CD4-positive, alpha-beta memory T cell (primary cell): ENCODE measurements around the gene MAGI2. TPM values are rescaled to one million over a fixed set of nuclear protein-coding genes. Genes with fewer than 3 reads are reported as not detected.

ENCODE experiments used
- CTCF ChIA-PET: fragments of 350-600 bp; sonication (Branson Sonifier 250); formaldehyde crosslinking; loops from one replicate; lab custom pipeline; 2021; ENCODE audit warnings: inconsistent platforms; ENCODE audit not compliant: partially characterized antibody; lab: Charles Lee
- POLR2A ChIA-PET: fragments of 350-600 bp; sonication (Branson Sonifier 250); formaldehyde crosslinking; loops from one replicate; lab custom pipeline; 2021; ENCODE audit not compliant: partially characterized antibody; lab: Charles Lee
- DNase-seq, 5 donors: peaks; one replicate each; pipeline versions ENCODE4 v3.0.0 to v3.0.0-alpha.2; 2020 to 2022; ENCODE audit warnings: mixed read lengths in 1 of 5
- H3K27ac ChIP-seq: one replicate; pipeline ENCODE4 v1.7.0; 2013; ENCODE audit warnings: low read depth, low read length
- H3K27me3 ChIP-seq: 2 replicates; pipeline ENCODE4 v1.7.0; 2013; ENCODE audit warnings: mild to moderate bottlenecking, low read length, moderate library complexity; ENCODE audit not compliant: insufficient read depth
- H3K36me3 ChIP-seq: 2 replicates; pipeline ENCODE4 v1.7.0; 2013; ENCODE audit warnings: mild to moderate bottlenecking, low read length, moderate library complexity; ENCODE audit not compliant: insufficient read depth
- H3K4me1 ChIP-seq: 2 replicates; pipeline ENCODE4 v1.7.0; 2013; ENCODE audit warnings: mild to moderate bottlenecking, low read length, moderate library complexity; ENCODE audit not compliant: insufficient read depth
- H3K4me3 ChIP-seq, 2 donors: one replicate each; pipeline ENCODE4 v1.7.0; 2013; ENCODE audit warnings: low read length in 2 of 2, mild to moderate bottlenecking in 1 of 2
- H3K9me3 ChIP-seq, 2 donors: one replicate each; pipeline ENCODE4 v1.7.0; 2013; ENCODE audit warnings: low read length in 2 of 2, control low read depth in 1 of 2; ENCODE audit not compliant: control insufficient read depth in 1 of 2
- H3K27ac Mint-ChIP-seq, 7 donors: one replicate each; pipeline ENCODE4 v1.8.0; 2020 to 2021; ENCODE audit warnings: mixed read lengths in 7 of 7, mild to moderate bottlenecking in 6 of 7, inconsistent platforms in 3 of 7, moderate library complexity in 3 of 7
- H3K27me3 Mint-ChIP-seq, 2 donors: one replicate each; pipeline ENCODE4 v1.8.0; 2020 to 2021; ENCODE audit warnings: mixed read lengths in 2 of 2
- H3K36me3 Mint-ChIP-seq, 2 donors: one replicate each; pipeline ENCODE4 v1.8.0; 2020 to 2021; ENCODE audit warnings: mixed read lengths in 2 of 2, inconsistent platforms in 1 of 2, mild to moderate bottlenecking in 1 of 2
- H3K4me1 Mint-ChIP-seq, 4 donors: one replicate each; pipeline ENCODE4 v1.8.0; 2020 to 2021; ENCODE audit warnings: mixed read lengths in 4 of 4, mild to moderate bottlenecking in 1 of 4
- H3K4me3 Mint-ChIP-seq, 8 donors: one replicate each; pipeline ENCODE4 v1.8.0; 2020 to 2021; ENCODE audit warnings: mixed read lengths in 8 of 8, mild to moderate bottlenecking in 7 of 8, moderate library complexity in 6 of 8, inconsistent platforms in 3 of 8
- H3K9me3 Mint-ChIP-seq, 8 donors: one replicate each; pipeline ENCODE4 v1.8.0; 2020 to 2021; ENCODE audit warnings: mixed read lengths in 8 of 8, mild to moderate bottlenecking in 5 of 8, inconsistent platforms in 3 of 8, moderate library complexity in 1 of 8
- intact Hi-C: fragments of 100-400 bp; cut with micrococcal nuclease; formaldehyde crosslinking; loops from one replicate; pipeline ENCODE4 v1.15.1; 2023
- polyA plus RNA-seq, 2 donors: library from polyadenylated mRNA; unstranded; fragments of 300-500 nt; fragmentation: Illumina TruSeq; gene quantifications; one replicate each; pipeline ENCODE4 v1.2.3, GENCODE V29; 2021
- total RNA-seq, 2 experiments: library from RNA; stranded (reverse); gene quantifications; one replicate each; pipeline ENCODE4 v1.2.3, GENCODE V29; 2021

The MAGI2 gene
- total and polyA plus RNA-seq, 4 experiments from 2014 or later, result 0.23 to 0.25 TPM; not detected in 2

- no peaks in the 10 kb centered on the region for H3K36me3 ChIP-seq
- H3K27ac Mint-ChIP-seq, result no peak overlapping the region
- ChIA-PET POLR2A (no interaction called here), CTCF (no interaction called here)
- H3K4me1 Mint-ChIP-seq, result no peaks in the 10 kb centered on the region
- peaks cover 0 to 1% (median 0%) of the 10 kb centered on the region in 8 donors for H3K9me3 Mint-ChIP-seq
- H3K9me3 ChIP-seq, result no peaks in the 10 kb centered on the region
- no peak for DNase-seq
- no peaks in the 10 kb centered on the region for H3K4me1 ChIP-seq
- no peak overlapping the region for H3K27ac ChIP-seq
- H3K4me3 Mint-ChIP-seq, result no peak overlapping the region
- intact Hi-C loops, result no loop called here
- H3K27me3 ChIP-seq, result no peaks in the 10 kb centered on the region
- no peaks in the 10 kb centered on the region for H3K36me3 Mint-ChIP-seq
- no peak overlapping the region for H3K4me3 ChIP-seq
- peaks cover 0 to 9% of the 10 kb centered on the region in 2 donors for H3K27me3 Mint-ChIP-seq
Observed at GRCh38 chr7:78194611-78195010, 1258.9 kb downstream of the MAGI2 start.

- H3K36me3 Mint-ChIP-seq, result no peaks in the 10 kb centered on the region
- Histone ChIP-seq H3K27ac (no peak overlapping the region), H3K9me3 (no peaks in the 10 kb centered on the region), H3K4me1 (no peaks in the 10 kb centered on the region), H3K36me3 (no peaks in the 10 kb centered on the region), H3K4me3 (no peak overlapping the region), H3K27me3 (no peaks in the 10 kb centered on the region)
- peaks cover 0 to 9% of the 10 kb centered on the region in 2 donors for H3K27me3 Mint-ChIP-seq
- CTCF ChIA-PET, result no interaction called here
- no peak overlapping the region for H3K4me3 Mint-ChIP-seq
- intact Hi-C loops, result no loop called here
- no peak overlapping the region for H3K27ac Mint-ChIP-seq
- POLR2A ChIA-PET, result no interaction called here
- H3K4me1 Mint-ChIP-seq, result no peaks in the 10 kb centered on the region
- H3K9me3 Mint-ChIP-seq, result peaks cover 0 to 1% (median 0%) of the 10 kb centered on the region in 8 donors
- no peak for DNase-seq
Observed at GRCh38 chr7:78191475-78192079, 1261.9 kb downstream of the MAGI2 start.

GRCh38 chr7:78189762-78190161 lies 1263.7 kb downstream of the MAGI2 start:
- H3K27ac Mint-ChIP-seq, result no peak overlapping the region
- Histone ChIP-seq H3K27me3 (no peaks in the 10 kb centered on the region), H3K4me1 (no peaks in the 10 kb centered on the region), H3K9me3 (no peaks in the 10 kb centered on the region), H3K27ac (no peak overlapping the region), H3K36me3 (no peaks in the 10 kb centered on the region), H3K4me3 (no peak overlapping the region)
- H3K4me1 Mint-ChIP-seq, result no peaks in the 10 kb centered on the region
- no peak overlapping the region for H3K4me3 Mint-ChIP-seq
- H3K9me3 Mint-ChIP-seq, result peaks cover 0 to 2% (median 0%) of the 10 kb centered on the region in 8 donors
- intact Hi-C loops, result no loop called here
- H3K36me3 Mint-ChIP-seq, result no peaks in the 10 kb centered on the region
- ChIA-PET POLR2A (no interaction called here), CTCF (no interaction called here)
- DNase-seq, result no peak
- peaks cover 3 to 9% of the 10 kb centered on the region in 2 donors for H3K27me3 Mint-ChIP-seq

GRCh38 chr7:78185149-78185745 lies 1268.2 kb downstream of the MAGI2 start:
- no peak overlapping the region for H3K4me3 Mint-ChIP-seq
- H3K27me3 ChIP-seq, result no peaks in the 10 kb centered on the region
- H3K4me3 ChIP-seq, result no peak overlapping the region
- no peak for DNase-seq
- no peak overlapping the region for H3K27ac ChIP-seq
- ChIA-PET POLR2A (no interaction called here), CTCF (no interaction called here)
- H3K27me3 Mint-ChIP-seq, result peaks cover 6 to 7% of the 10 kb centered on the region in 2 donors
- H3K4me1 ChIP-seq, result no peaks in the 10 kb centered on the region
- H3K36me3 ChIP-seq, result no peaks in the 10 kb centered on the region
- intact Hi-C loops, result no loop called here
- no peak overlapping the region for H3K27ac Mint-ChIP-seq
- H3K36me3 Mint-ChIP-seq, result no peaks in the 10 kb centered on the region
- H3K9me3 ChIP-seq, result no peaks in the 10 kb centered on the region
- H3K9me3 Mint-ChIP-seq, result peaks cover 0 to 2% (median 0%) of the 10 kb centered on the region in 8 donors
- no peaks in the 10 kb centered on the region for H3K4me1 Mint-ChIP-seq

- Histone ChIP-seq H3K9me3 (no peaks in the 10 kb centered on the region), H3K27me3 (no peaks in the 10 kb centered on the region), H3K4me3 (no peak overlapping the region), H3K36me3 (no peaks in the 10 kb centered on the region), H3K4me1 (no peaks in the 10 kb centered on the region), H3K27ac (no peak overlapping the region)
- H3K4me3 Mint-ChIP-seq, result no peak overlapping the region
- intact Hi-C loops, result no loop called here
- H3K9me3 Mint-ChIP-seq, result peaks cover 0 to 2% (median 0%) of the 10 kb centered on the region in 8 donors
- H3K36me3 Mint-ChIP-seq, result no peaks in the 10 kb centered on the region
- peaks cover 6 to 7% of the 10 kb centered on the region in 2 donors for H3K27me3 Mint-ChIP-seq
- ChIA-PET POLR2A (no interaction called here), CTCF (no interaction called here)
- no peak for DNase-seq
- H3K4me1 Mint-ChIP-seq, result no peaks in the 10 kb centered on the region
- no peak overlapping the region for H3K27ac Mint-ChIP-seq
Observed at GRCh38 chr7:78184299-78184698, 1269.2 kb downstream of the MAGI2 start.

GRCh38 chr7:78179827-78180477 lies 1273.5 kb downstream of the MAGI2 start:
- no peak overlapping the region for H3K27ac Mint-ChIP-seq
- no peaks in the 10 kb centered on the region for H3K9me3 Mint-ChIP-seq
- Histone ChIP-seq H3K27ac (no peak overlapping the region), H3K9me3 (no peaks in the 10 kb centered on the region), H3K27me3 (no peaks in the 10 kb centered on the region), H3K36me3 (no peaks in the 10 kb centered on the region), H3K4me1 (no peaks in the 10 kb centered on the region), H3K4me3 (no peak overlapping the region)
- POLR2A ChIA-PET, result no interaction called here
- no peaks in the 10 kb centered on the region for H3K4me1 Mint-ChIP-seq
- H3K4me3 Mint-ChIP-seq, result no peak overlapping the region
- no peaks in the 10 kb centered on the region for H3K36me3 Mint-ChIP-seq
- H3K27me3 Mint-ChIP-seq, result peaks cover 4 to 11% of the 10 kb centered on the region in 2 donors
- CTCF ChIA-PET, result no interaction called here
- DNase-seq, result no peak
- intact Hi-C loops, result no loop called here

- H3K36me3 Mint-ChIP-seq, result no peaks in the 10 kb centered on the region
- peaks cover 6 to 10% of the 10 kb centered on the region in 2 donors for H3K27me3 Mint-ChIP-seq
- intact Hi-C loops, result no loop called here
- Histone ChIP-seq H3K27ac (no peak overlapping the region), H3K4me1 (no peaks in the 10 kb centered on the region), H3K36me3 (no peaks in the 10 kb centered on the region), H3K27me3 (no peaks in the 10 kb centered on the region), H3K4me3 (no peak overlapping the region), H3K9me3 (no peaks in the 10 kb centered on the region)
- no peak overlapping the region for H3K27ac Mint-ChIP-seq
- ChIA-PET POLR2A (no interaction called here), CTCF (no interaction called here)
- no peak overlapping the region for H3K4me3 Mint-ChIP-seq
- H3K9me3 Mint-ChIP-seq, result no peaks in the 10 kb centered on the region
- H3K4me1 Mint-ChIP-seq, result no peaks in the 10 kb centered on the region
- no peak for DNase-seq
Observed at GRCh38 chr7:78179211-78179610, 1274.3 kb downstream of the MAGI2 start.
